LoVo (cell line): ENCODE measurements around the gene IYD.
A peak's percentile ranks its signal among the peaks of the same experiment; 100 is the strongest.

Experiments
- DNase-seq: peaks from one replicate; pipeline ENCODE4 v3.0.0-alpha.2; 2016; ENCODE audit warnings: low spot score

Gene IYD, protein sequence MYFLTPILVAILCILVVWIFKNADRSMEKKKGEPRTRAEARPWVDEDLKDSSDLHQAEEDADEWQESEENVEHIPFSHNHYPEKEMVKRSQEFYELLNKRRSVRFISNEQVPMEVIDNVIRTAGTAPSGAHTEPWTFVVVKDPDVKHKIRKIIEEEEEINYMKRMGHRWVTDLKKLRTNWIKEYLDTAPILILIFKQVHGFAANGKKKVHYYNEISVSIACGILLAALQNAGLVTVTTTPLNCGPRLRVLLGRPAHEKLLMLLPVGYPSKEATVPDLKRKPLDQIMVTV

DNA sequence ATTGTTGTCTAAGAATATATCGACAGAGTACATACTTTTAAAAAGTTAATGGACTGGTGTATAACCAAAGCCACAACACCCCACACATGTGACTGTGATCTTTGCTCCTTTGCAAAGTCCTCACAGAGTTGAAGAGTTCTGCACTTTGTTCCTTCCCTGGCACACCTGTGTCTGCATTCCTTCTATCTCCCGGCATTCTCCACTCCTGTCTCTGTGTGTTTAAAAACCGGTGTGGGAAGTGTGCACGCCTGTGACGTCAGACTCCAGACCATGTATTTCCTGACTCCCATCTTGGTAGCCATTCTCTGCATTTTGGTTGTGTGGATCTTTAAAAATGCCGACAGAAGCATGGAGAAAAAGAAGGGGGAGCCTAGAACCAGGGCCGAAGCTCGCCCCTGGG is at the start of gene IYD:
Gene IYD (plus strand): TSS at position 251 of the 400 bp plus-strand sequence. CDS start 20 bp downstream, at position 271.
- DNase-seq: peak; percentile 46

DNA sequence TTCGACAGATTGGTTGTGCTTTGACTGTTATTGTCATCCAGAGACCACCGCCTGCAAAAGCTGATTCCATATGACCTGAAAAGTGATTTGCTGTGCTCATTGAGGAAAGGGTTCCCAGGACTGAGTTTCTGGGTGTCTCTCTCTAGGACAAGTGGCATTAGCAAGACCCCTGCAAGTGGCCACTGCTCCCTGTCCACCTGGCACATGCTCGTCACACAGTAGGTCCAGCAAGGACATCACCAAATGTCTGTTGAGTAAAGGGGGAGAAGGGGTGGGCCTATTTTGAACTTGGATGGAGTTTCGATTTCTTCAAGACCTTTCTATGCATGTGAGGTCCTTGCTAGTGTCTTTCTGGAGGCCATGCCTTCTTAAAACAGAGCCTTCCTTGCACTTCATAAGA is 48.9 kb upstream of the IYD start:
- DNase-seq: no peak

DNA sequence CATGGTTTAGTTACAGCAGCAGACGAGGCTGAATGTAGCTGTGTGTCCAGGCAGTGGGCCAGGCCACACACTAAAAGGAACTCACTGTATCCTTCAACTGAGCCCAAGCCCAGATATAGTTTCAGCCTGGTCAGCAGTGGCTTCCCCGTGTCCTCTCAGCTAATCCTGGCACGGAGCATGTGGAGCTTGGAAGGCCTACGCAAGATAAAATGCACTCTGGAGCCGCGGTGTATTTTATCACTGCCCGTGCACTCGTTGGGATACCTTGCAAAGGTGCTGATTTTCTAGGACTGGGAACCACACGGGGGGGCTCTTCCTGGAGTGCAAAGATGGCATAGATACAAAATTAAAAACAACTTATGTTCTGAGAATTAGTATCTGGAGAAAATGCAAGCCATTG is 48.4 kb upstream of the IYD start:
- no peak for DNase-seq

DNA sequence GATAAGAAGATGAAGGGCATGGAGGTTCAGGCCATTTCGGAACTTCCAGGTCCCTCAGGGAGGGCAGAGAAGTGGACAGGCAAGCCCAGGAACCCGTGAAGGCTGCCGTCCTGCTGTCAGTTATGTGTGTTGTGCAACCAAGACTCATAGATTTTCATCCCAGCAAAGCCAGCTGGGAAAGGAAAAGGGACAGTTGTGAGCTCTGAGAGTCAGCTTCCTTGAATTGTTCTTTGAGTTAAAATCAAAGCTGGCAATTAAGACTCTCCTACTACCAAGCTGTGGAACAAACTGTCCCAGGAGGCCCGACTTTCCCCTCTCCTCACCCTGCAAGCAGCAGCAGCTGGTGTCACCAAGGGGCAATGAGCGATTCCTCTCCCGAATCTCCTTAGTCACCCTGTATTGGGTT is 46.3 kb upstream of the IYD start:
- no peak for DNase-seq

DNA sequence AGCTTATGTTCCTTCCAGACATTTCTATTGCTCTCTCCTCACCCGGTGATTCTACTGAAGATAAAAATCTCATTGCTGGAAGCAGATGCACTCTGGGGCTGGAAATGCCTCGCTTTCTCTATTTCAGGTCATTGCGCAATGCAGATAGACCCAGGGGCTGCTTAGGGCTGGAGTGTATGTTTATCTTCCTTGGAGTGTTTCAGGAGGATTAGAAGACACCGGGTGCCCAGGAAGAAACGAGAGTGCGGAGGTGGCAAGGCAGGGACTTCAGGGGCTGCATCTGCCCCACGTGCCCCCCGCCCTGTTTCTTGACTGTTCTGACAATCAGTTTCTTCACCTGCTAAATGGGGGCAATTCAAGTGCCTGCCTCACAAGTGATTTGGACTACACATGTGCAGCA is 45.6 kb upstream of the IYD start:
- no peak for DNase-seq

DNA sequence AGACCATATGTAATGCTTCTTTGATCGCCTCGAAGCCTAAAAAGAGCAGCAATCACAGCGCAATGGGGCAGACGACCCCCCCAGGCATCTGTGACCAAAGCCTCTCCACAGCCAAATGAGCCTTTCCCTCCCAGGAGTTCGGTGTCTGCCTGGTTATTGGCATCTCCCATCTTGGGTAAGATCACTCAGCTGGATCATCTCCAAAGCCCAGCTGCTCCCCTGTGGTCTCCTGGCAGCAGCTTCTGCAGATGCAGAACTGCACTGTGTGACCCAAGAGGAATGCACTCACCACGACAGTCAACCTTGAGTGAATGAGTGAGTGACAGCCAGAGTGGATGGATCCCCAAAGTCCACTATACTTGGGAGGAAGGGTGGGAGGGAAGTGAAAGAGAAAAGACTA is 44.8 kb upstream of the IYD start:
- no peak for DNase-seq

DNA sequence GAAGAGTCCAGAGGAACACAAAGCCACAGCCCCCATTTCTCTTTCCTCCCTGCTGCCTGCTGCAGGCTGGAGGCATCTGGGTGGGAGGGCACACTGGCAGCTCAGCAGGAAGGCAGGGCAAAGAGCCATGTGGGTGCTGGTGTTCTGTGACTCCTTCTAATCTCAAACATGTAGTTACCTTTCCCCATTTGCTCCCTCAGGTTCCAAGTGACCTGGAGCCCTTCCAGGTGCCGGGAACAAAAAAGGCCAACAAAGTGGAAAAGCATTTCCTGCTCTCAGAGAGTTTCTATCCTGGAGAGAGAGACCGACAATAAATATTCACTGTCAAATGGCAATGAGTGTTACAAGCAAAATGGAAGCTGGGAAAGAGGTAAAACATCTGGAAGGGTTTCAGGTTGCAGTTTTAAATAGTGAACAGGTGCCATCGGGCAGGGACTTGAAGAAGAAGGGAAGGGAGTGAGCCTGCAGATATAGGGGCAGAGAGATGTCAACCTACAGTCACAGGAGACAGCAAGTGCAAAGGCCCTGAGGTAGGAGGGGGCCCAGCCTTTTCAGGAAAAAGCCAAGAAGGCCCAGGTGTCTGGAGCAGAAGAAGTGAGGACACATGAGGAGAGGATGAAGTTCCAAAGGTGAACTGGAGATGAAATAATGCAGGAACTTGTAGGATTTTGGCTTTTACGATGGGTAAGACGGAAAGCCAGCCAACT is 43.6 kb upstream of the IYD start:
- no peak for DNase-seq

DNA sequence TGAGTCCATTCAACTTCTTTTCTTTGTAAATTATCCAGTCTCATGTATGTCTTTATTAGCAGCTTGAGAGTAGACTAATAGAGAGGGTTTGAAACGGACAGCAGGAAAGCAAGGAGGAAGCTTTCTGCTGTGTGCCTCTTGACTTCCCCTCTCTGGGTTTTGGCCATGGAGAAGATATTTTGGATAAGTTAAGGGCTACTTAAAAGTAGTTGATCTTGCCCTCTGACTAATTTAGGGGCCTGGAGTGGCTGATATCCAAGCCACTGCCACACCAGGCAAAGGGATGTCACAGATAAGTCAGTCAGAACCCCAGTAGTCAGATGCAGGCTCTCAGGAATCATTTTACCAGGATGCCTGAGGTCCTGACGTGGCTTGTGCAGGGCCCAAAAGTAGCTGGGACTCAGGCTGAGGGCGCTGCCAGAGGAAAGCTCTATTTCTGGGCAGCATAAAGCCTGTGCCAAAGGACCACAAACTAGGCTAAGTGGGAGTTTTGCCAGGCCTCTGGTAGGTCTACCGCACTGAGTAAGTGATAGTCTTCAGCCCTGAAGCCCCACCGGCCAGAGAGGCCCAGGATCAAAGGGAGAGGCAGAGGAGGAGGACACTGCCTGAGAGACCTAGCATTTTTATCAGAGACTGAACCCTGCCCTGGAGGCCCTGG is 41.6 kb upstream of the IYD start:
- DNase-seq: no peak

DNA sequence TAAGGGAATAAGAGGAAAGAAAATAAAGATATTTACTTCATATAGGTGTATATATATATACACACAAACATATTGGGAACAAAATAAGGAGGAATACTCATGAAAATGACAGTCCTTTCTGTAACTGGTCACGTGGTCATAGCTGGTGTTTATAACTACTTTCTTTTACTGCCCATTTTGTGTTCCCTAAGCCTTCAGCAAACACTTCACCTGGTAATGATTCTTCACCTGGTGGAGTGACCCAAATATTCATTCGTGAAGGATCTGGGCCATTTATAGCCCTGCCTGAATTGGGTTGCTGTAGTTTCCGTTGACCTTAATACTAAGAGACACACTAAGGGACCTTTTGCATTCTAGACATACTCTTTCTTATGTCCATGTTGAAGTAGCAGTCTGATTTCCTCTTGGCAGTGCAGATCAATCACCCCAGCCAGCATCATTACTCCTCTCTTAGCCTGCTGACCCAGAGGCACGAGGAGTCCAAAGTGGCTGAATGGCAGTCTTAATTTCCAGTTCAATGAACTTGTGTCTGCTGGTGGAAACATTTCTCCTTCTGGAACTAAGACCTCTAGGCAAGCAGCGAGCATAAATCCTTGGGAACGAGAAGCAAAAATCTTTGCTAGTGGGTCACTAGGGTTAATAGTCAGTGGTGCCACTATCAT is 39.9 kb upstream of the IYD start:
- no peak for DNase-seq

DNA sequence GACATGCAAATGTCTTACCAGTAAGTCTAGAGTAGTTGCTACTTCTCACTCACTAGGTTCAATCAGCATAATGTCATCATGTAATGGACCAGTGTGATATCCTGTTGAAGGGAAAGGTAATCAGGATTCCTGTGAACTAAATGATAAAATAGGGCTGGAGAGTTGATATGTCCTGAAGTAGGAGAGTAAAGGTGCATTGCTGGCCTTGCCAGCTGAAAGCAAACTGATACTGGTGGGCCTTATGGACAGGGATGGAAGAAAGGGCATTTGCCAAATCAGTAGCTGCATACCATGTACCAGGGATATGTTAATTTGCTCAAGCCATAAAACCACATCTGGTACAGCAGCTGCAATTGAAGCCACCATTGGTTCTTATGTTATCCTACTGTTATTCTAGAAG is 37.5 kb upstream of the IYD start:
- no peak for DNase-seq

DNA sequence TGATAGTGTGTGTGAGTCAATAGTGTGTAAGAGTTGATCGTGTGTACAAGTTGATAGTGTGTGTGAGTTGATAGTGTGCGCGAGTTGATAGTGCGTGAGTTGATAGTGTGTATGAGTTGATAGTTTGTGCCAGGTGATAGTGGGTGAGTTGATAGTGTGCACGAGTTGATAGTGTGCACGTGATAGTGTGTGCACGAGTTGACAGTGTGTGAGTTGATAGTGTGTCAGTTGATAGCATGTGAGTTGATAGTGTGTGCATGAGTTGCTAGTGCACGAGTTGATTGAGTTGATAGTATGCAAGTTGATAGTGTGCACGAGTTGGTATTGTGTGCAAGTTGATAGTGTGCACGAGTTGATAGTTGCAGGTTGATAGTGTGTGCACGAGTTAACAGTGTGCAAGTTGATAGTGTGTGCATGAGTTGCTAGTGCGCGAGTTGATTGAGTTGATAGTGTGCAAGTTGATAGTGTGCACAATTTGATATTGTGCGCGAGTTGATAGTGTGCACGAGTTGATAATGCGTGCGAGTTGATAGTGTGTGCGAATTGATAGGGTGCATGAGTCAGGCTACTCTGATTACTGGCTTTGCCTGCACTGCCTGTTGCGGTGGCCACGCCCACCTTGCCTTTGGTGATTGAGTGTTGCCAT is 35.8 kb upstream of the IYD start:
- no peak for DNase-seq

DNA sequence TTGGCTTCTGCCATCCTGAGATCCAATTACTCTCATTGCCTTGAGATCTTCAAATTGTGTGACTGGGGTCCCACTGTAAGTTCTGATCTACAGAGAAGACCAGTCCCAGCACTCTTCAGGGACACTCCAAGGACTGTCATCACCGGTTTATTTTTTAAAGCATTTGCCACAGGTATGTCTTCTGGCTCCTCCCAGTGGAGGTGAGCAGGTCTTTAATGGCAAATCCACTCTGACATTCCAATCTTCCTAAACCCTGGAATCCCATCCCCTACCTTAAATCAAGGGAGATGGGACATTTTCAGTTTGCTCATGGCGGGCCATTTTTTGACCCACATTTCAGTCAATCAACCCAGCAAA is 35.2 kb upstream of the IYD start:
- DNase-seq: no peak

DNA sequence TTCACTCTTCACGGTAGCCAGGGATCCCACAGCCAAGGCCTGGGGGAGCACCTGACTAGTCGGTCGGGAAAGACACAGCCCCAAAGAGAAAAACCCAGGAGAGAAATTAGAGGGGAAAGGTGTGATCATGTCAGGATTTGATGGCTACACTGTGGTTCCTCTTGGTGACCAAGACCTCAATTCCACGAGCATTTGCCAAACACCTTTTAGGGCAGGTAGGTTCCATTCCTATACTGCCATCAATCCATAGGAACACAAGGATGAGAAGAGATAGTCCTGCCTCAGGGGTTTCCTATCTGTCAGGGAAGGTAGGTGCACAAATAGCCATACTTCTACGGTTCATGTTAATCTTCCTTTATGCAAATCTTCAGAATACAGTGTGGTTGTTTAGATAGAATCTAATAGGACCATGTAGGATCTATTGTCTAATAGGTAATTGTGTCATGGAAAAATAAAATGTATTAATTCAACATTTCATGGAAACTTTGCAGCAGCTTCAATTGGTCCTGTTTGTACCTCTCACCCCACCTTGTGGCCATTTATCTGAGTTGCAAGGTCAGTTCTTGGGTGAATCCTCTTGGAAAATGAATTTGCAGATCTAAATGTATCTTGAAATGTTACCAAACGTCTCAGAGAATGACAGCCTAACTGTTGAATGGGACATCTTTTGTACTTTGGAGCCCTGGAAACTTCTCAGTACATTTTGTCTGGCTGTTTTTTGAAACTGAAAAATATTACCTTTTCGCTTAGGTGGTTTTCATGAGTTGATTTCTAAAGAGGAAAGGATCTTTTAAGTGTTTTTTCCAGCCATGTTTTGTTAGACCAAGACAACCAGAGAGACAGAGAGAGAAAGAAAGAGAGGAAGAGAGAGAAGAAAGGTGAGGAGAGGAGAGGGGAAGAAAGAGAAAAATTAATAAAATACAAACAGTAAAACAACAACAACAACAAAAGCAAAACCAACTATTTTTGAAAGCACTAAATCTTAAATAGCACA is 33.7 kb upstream of the IYD start:
- peak; percentile 57 for DNase-seq

DNA sequence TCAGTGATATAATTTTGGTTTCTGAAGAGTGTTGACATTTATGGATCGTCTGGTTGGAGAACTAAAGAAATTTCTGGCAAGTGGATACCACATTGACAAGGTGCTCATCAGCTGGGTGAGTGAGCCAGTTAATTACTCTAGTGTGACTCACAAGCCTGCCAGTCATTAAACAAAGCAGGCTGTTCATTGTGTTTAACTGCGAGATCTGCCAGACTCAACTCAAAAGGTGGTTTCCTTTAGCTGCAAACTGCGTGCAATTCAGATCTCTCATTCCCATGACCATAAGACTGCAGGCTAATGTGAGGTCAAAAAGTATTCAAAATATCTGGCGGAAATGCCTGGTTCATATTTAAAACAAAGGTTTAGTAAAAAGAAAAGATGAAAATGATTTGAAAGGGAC is 32.5 kb upstream of the IYD start:
- peak; percentile 35 for DNase-seq

DNA sequence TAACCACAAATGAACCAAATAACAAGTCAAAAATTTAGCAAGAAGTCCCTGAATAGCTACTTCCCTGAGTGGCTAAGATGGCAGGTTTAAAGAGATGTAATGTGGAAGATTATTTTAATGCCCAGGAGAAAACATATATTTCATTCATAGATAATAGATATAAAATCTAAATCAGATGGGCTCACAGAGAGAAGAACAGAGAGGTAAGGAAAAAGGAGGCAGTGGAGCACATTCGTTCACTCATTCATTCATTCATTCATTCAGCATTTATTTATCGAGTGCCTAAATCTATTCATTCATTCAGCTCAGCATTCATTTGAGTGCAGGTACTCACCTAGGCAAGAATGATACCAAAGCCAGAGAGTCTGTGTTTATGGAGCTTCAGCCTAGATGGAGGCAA is 32.1 kb upstream of the IYD start:
- no peak for DNase-seq

DNA sequence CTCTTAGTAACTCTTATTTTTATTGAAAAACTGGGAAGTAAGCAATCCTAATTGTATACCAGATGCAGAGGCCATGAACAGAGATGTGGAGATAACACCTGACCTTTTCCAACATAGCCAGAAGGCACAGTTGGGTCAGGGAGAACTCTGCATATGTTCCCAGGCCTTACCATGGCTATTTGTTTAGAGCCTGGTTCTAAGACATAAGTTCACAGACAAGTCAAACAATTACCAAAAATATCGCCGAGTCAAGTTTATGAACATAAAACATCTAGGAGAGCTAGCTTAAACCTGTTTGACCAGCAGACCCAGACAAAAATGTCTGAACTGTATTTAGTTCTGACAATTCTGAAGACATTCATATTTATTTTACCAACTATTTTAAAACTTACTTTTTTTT is 26.7 kb upstream of the IYD start:
- DNase-seq: no peak

DNA sequence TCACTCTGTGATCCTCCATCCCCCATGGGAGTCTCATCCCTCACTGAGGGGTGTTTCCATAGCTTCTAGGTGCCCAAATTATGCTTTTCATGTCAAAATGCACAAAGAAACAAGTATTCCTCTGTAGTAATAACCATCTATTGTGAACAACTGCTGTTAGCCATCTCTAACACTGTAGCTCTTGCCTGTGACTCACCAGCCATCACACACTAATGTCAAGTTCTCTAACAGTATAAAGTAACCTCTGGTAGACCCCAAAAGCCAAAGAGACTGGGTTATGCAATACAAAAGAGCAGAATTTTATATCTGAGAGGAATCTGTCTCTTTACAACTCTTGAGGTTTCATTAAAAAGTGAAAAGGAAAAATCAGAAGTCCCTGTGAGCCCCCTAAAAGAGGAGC is 25.4 kb upstream of the IYD start:
- DNase-seq: no peak

DNA sequence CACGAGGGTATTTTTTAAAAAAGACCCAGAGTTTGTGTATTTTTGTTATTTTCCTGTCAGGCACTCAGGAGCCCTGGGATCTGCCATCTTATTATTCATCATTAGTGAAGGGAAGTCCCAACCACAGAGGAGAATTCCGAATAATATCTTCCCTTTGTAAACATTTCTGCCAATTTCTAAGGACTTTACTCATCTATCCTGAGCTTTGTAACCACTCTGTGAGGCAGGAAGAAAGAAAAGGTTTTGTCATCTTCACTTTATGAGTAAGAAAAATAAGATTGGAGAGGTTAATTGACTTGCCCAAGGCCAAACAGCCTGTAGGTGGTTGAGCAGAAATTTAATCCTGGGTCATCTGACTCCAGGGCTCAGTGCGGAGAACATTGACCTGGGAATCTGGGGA is 23.0 kb upstream of the IYD start:
- DNase-seq: no peak

DNA sequence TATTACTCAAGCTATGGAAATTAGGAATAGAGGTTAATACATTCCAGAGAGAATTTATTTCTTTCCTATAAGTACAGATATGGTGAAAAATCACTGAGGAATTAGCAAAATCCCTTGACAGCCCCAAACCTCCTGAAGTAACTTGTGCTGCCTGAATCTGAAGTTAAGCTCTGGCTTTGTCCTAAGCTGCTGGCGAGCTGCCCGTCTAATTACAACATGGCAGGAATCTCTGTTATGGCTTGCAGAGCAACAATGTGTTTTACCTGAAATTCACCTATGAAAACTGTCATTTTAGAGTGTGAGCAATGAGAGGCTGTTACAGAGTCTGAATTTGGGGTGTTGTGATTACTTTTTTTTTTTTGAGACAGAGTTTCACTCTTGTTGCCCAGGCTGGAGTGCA is 22.5 kb upstream of the IYD start:
- no peak for DNase-seq

DNA sequence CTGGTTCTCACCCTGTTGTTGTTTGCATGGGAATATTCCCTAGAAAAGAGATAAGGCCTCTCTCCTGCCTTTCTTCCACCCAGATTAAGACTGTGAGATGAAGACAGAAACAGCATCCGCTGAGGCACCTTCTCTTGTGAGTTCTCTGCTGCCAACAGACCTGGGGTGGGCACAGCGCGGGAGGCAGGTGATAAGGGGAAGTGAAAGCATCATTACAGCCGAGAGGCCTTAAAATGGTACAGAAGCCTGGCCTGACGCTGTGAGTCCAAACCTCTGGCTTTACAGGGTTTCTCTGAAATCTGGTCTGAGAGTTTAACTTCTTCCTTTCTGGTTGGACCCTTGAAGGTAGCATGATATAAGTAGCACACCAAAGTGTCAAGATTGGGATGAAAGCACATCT is 21.0 kb upstream of the IYD start:
- no peak for DNase-seq

DNA sequence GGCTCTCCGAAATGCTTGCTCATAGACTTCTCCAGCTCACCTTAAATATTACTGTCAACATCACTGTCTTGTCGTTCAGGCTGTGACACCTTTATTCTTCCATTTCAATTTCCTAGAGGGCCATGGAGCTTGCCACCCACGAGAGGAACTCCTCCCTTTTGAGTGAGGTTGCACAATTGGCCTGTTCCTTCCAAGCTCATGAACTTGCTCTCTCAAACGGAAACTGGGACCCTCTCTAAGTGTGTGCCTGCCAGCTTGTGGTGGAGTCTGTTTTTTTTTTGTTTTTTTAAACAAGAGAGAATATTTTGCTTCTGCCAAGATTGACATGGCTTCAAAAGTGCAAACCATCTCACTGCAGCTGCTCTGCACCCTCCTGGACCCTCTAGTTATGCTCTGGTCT is 19.3 kb upstream of the IYD start:
- no peak for DNase-seq
